OCI-LY7 (cell line): Measurements from ENCODE around the gene SLCO4A1. TPM values are rescaled to one million over a fixed set of nuclear protein-coding genes. Genes with fewer than 3 reads are reported as not detected.

Source experiments
- BruUV-seq: library from RNA; stranded (reverse); fragments of 400-500 nt; replicated peaks from 2 replicates; lab custom pipeline; 2021; lab: Mats Ljungman, UMichigan
- CTCF ChIA-PET: fragments of 300-600 bp; sonication (Branson Sonifier 250); formaldehyde crosslinking; loops from one replicate; lab custom pipeline; 2022; ENCODE audit warnings: antibody characterized with exemption; ENCODE audit not compliant: unreplicated experiment; lab: Charles Lee
- POLR2A ChIA-PET: fragments of 300-600 bp; sonication (Branson Sonifier 250); formaldehyde crosslinking; loops from one replicate; lab custom pipeline; 2022; ENCODE audit warnings: antibody characterized with exemption; lab: Charles Lee
- DNase-seq: peaks from one replicate; pipeline ENCODE4 v3.0.0-alpha.2; 2015; ENCODE audit warnings: low spot score
- H2AFZ ChIP-seq: fragments of 200-600 bp; sonication (generic), shearing (Covaris generic); 2 replicates; pipeline ENCODE4 v1.6.1; 2014; ENCODE audit warnings: mild to moderate bottlenecking, antibody characterized with exemption, low read length, moderate library complexity
- H3K27ac ChIP-seq: fragments of 200-600 bp; sonication (generic); 2 replicates; pipeline ENCODE4 v1.5.1; 2014; ENCODE audit warnings: mixed run types, low read depth, mild to moderate bottlenecking, moderate library complexity, low read length, inconsistent platforms; ENCODE audit not compliant: poor library complexity, severe bottlenecking
- H3K36me3 ChIP-seq: fragments of 200-600 bp; sonication (generic); 2 replicates; pipeline ENCODE4 v1.6.1; 2014; ENCODE audit warnings: mild to moderate bottlenecking, antibody characterized with exemption, low read length, moderate library complexity, mixed read lengths; ENCODE audit not compliant: insufficient read depth
- H3K4me1 ChIP-seq: fragments of 200-600 bp; sonication (generic); 2 replicates; pipeline ENCODE4 v1.5.1; 2014; ENCODE audit warnings: mild to moderate bottlenecking, low read length; ENCODE audit not compliant: insufficient read depth, poor library complexity, severe bottlenecking
- H3K4me2 ChIP-seq: fragments of 200-600 bp; sonication (generic); 2 replicates; pipeline ENCODE4 v1.6.1; 2014; ENCODE audit warnings: mild to moderate bottlenecking, low read length
- H3K4me3 ChIP-seq: fragments of 200-600 bp; sonication (generic); 2 replicates; pipeline ENCODE4 v1.5.1; 2014; ENCODE audit warnings: mild to moderate bottlenecking, low read depth, low read length; ENCODE audit not compliant: poor library complexity, severe bottlenecking
- H3K79me2 ChIP-seq: fragments of 200-600 bp; sonication (generic); 2 replicates; pipeline ENCODE4 v1.6.1; 2016; ENCODE audit warnings: low read depth, mild to moderate bottlenecking, low read length, moderate library complexity, mixed read lengths; ENCODE audit not compliant: insufficient read depth
- H3K9me2 ChIP-seq: fragments of 200-600 bp; sonication (generic); 2 replicates; pipeline ENCODE4 v1.6.1; 2016; ENCODE audit warnings: mild to moderate bottlenecking, low read length, mixed read lengths; ENCODE audit not compliant: insufficient read depth
- H3K9me3 ChIP-seq: fragments of 200-600 bp; sonication (generic); 2 replicates; pipeline ENCODE4 v1.6.1; 2014; ENCODE audit warnings: mild to moderate bottlenecking, mixed run types, low read length, mixed read lengths
- H4K20me1 ChIP-seq: fragments of 200-600 bp; sonication (generic); 2 replicates; pipeline ENCODE4 v1.6.1; 2014; ENCODE audit warnings: mild to moderate bottlenecking, antibody characterized with exemption, low read length, moderate library complexity, mixed read lengths; ENCODE audit not compliant: insufficient read depth
- CTCF ChIP-seq: fragments of 200-600 bp; sonication (generic); conservative IDR thresholded peaks from 2 replicates; pipeline ENCODE4 v1.5.1; 2014; ENCODE audit warnings: mild to moderate bottlenecking, antibody characterized with exemption, low read length, moderate library complexity, mixed read lengths
- EZH2phosphoT487 ChIP-seq: fragments of 200-600 bp; sonication (generic); IDR thresholded peaks from 2 replicates; pipeline ENCODE4 v1.6.1; 2018; ENCODE audit warnings: low read depth, borderline replicate concordance, mild to moderate bottlenecking, mixed run types, antibody characterized with exemption, low read length, moderate library complexity, mixed read lengths
- intact Hi-C: fragments of 100-400 bp; cut with micrococcal nuclease; formaldehyde crosslinking; loops from one replicate; pipeline ENCODE4 v1.10.0; 2022; ENCODE audit not compliant: unreplicated experiment
- total RNA-seq, 2 experiments: library from RNA; depleted of rRNA in 1 of 2; stranded (reverse); fragments of >200 nt in 1 of 2; shearing (Covaris generic) in 1 of 2; gene quantifications; 2 replicates each; pipeline ENCODE4 v1.2.3, GENCODE V29; 2014 to 2022

Gene SLCO4A1
- total RNA-seq, 2 experiments from 2014 or later = 34.3 to 52.4 TPM

DNA sequence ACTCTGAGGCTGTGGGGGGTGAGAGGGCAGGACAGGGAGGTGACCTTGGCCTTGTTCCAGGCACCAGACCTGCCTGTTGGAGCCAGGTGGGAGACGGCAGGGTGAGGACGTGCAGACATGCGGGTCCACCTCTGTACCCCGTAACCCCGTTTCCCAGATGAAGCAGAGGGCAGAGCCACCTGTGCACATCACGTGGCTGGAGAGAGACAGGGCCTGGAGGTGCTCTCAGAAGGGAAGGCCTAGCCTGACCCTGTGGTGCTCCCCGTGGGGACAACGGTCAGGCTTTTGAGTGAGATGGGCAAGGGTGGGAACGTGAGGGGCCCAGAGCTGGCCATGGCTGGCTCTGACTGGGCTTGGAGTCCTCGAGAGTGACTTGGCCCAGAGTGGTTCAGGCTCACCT is 72.9 kb downstream of the SLCO4A1 start:
- Histone ChIP-seq H3K27ac (no peak overlapping the region), H2AFZ (no peak overlapping the region), H3K4me1 (no peaks in the 10 kb centered on the region), H4K20me1 (no peaks in the 10 kb centered on the region), H3K9me2 (no peaks in the 10 kb centered on the region), H3K79me2 (no peaks in the 10 kb centered on the region), H3K4me2 (no peak overlapping the region), H3K9me3 (no peaks in the 10 kb centered on the region), H3K36me3 (no peaks in the 10 kb centered on the region), H3K4me3 (no peak overlapping the region)
- BruUV-seq = no TSS peak
- intact Hi-C loops = no loop called here
- TF ChIP-seq EZH2phosphoT487 = no peak
- TF ChIP-seq CTCF = no peak
- ChIA-PET CTCF (no interaction called here), POLR2A (no interaction called here)
- no peak for DNase-seq

- DNase-seq = no peak
- H3K27ac ChIP-seq = no peak overlapping the region
- CTCF ChIA-PET = no interaction called here
Measured at GRCh38 chr20:62716198-62716940, 74.1 kb downstream of the SLCO4A1 start.

More at GRCh38 chr20:62716198-62716940, 74.1 kb downstream of the SLCO4A1 start:
- Histone ChIP-seq H3K4me3 (no peak overlapping the region), H4K20me1 (no peaks in the 10 kb centered on the region), H3K36me3 (no peaks in the 10 kb centered on the region), H3K4me2 (no peak overlapping the region), H3K9me3 (peaks cover 8% of the 10 kb centered on the region; the same call in 1 of the 2 replicates), H3K79me2 (no peaks in the 10 kb centered on the region), H2AFZ (no peak overlapping the region), H3K4me1 (no peaks in the 10 kb centered on the region), H3K9me2 (no peaks in the 10 kb centered on the region)
- intact Hi-C loops = no loop called here
- BruUV-seq = no TSS peak
- POLR2A ChIA-PET = no interaction called here
- TF ChIP-seq EZH2phosphoT487 (no peak), CTCF (no peak)
